22Rv1 (cell line): ENCODE results near the gene LCN6.

Experiments
- H3K27ac ChIP-seq: fragments of 450-650 bp; 2 replicates; pipeline ENCODE4 v1.5.1; 2017
- ZFX ChIP-seq: fragments of 450-650 bp; IDR thresholded peaks from 2 replicates; pipeline ENCODE4 v1.6.1; 2017; ENCODE audit warnings: antibody characterized with exemption, borderline replicate concordance
- TF ChIP-seq, protein P1 (sequence below): fragments of 450-650 bp; IDR thresholded peaks from 2 replicates; pipeline ENCODE4 v1.5.1; 2017; ENCODE audit warnings: mild to moderate bottlenecking

LCN6 gene

DNA sequence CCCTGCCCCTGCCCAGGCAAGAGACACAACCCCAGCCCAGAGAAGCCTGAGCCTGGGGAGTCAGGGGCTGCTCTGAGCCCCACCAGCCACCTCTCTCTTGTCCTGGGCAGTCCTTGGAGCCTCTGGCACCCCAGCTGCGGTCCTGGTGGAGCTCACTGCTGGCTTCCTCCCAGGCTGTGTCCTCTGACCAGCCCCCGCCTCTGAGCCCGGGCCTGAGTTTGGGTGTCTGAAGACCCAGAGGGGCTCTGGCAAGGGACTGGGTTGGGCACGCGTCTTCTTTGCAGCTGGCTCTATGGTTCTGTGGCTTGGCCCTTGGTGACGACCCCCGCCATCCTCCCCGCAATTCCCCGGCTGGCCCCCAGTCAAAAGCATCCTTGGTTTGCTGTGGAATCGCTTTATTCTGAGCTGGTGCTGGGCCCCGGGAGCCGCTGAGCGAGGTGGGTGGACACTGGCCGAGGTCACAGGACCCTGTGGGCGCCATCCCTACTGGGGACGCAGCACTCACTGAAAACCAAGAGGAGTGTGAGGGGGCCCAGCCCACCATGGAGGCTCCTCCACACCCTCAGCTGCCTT is 4.6 kb downstream of the LCN6 start:
- no peak for TF ChIP-seq ZFX
- TF ChIP-seq, protein P1, sequence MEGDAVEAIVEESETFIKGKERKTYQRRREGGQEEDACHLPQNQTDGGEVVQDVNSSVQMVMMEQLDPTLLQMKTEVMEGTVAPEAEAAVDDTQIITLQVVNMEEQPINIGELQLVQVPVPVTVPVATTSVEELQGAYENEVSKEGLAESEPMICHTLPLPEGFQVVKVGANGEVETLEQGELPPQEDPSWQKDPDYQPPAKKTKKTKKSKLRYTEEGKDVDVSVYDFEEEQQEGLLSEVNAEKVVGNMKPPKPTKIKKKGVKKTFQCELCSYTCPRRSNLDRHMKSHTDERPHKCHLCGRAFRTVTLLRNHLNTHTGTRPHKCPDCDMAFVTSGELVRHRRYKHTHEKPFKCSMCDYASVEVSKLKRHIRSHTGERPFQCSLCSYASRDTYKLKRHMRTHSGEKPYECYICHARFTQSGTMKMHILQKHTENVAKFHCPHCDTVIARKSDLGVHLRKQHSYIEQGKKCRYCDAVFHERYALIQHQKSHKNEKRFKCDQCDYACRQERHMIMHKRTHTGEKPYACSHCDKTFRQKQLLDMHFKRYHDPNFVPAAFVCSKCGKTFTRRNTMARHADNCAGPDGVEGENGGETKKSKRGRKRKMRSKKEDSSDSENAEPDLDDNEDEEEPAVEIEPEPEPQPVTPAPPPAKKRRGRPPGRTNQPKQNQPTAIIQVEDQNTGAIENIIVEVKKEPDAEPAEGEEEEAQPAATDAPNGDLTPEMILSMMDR: no peak
- no peak overlapping the region for H3K27ac ChIP-seq

DNA sequence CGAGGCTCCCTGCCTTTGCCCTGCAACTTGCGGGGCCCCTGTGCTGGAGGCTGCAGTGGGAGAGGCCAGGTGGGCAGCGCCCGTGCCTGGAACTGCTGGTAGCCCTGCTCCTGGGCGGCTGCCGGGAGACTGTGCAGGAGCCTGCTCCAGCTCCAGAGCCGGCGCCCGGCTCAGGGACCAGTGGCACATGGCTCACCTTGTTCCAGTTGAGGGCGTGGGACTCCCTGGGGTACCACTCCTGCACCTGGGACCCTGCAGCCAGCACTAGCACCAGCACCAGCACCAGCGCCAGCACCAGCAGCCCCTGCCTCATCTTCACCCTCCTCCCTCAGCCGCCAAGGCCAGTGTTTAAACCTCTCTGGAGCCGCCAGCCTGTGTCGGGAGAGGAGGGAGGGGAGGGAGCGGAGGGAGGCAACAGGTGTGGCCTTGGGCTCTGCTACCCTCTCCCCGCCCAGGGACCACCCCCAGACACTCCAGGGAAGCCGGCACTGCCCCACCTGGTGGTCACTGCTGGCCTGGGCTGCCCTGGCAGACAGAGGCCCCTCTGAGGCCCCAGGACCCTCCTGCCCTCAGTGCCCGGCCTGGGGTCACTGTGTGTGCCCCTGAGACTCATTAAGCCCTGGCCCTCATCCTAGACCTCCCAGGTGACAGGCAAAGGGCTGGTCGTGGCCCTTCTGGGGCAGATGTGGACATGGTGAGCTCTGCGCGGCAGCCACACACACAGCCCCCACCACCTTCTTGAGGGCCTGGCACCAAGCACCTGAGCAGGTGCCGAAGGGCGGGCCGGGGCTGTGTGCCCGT is 5.5 kb downstream of the LCN6 start, which contains the start of gene LCN10:
TSS of gene LCN10 (minus strand) at position 350 of the 801 bp plus-strand sequence. CDS start at position 313, 37 bp downstream.
- H3K27ac ChIP-seq: no peak within 1 kb of the TSS
- TF ChIP-seq, protein P1: peak; percentile 66
- TF ChIP-seq ZFX: no peak

DNA sequence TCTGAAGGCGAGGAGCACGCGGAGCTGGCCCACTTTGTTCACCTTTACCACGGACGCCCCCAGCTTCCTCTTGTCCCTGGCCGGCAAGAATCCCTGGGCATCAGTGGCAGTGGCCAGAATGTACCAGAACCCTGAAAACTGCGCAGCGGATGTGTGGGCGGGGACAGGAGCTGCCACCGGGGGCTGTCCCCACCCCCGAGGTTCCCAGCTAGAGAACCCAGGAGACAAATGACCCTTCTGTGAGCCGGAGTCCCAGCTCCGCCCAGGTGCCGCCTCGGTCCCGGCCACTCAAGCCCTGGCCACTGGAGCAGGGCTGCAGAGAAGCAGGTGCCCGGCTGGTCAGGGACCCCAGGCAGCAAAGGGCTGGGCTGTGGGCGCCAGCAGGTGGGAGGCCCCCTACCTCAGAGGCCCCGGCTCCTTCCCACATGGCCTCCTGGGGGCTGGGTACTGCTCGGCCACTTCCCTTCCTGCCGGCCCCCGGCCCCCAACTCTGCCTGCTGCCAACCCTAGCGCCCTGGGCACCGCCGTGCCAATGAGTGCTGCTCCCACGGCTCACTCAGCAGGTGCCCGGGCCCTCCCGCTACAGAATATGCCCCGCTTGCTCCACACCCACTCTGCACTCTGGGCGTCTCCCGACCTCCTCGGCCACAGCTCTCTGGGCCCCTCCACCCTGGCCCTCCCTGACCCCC is 6.3 kb downstream of the LCN6 start:
- H3K27ac ChIP-seq: no peak overlapping the region
- TF ChIP-seq, protein P1: no peak
- no peak for TF ChIP-seq ZFX

DNA sequence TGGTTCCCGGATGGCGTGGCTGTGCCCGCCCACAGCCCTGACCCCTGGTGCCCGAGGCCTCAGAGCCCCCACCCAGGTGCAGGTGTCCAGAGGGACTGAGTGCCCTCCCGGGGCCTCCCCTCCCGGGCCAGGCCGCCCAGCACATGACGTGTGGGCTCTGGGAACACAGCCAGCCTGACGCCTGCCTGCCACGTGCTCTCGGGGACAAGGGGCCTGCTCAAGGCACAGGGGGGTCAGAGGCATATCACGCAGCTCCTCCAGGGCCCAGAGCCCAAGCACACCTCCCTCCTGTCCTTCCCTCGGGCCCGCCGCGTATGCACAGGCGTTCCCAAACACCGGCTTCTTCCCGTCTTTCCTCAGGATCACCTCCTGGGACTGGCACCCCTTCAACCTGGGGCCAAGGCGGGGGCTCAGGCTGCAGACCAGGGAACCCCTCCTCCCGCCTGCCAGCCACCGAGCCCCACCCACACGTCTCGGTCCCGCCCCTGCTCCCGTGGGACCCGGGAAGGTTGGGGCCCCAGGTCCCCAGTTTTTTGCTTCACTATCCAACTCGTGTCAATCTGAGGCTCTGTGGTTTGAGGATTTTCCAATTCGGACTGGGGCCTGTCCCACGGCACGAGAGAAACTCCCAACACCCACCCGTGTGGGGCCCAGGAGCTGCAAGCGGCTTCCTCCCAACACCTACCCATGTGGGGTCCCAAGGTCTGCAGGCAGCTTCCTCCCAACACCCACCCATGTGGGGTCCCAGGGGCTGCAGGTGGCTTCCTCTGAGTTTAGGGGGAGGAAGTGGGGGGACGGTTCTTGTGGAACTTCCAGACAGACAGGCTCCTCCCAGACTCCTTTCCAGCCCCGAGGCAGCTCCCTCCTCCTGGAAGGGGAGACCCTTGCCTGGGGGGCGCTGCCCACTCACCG is 7.1 kb downstream of the LCN6 start:
- no peak for TF ChIP-seq ZFX
- TF ChIP-seq, protein P1: no peak
- no peak overlapping the region for H3K27ac ChIP-seq

DNA sequence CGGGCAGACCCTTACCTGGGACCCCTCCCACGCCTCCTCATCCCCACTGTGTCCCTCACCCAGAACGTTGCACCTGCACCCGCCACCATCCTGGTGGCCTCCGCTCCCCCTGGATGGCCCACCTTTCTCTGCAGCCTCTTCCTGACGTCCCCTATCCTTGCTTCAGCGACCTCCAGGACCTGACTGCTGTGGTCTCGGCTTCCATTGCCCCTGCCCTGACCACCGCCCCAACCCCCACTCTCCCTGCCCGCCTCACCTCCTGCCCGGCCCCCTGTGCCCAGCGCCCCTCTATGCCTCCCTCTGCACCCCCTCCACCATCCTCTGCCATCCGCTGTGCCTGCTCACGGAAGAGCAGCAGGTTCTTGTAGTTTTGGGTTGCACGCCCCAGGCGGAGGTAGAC is 7.8 kb downstream of the LCN6 start:
- no peak overlapping the region for H3K27ac ChIP-seq
- TF ChIP-seq, protein P1: no peak

DNA sequence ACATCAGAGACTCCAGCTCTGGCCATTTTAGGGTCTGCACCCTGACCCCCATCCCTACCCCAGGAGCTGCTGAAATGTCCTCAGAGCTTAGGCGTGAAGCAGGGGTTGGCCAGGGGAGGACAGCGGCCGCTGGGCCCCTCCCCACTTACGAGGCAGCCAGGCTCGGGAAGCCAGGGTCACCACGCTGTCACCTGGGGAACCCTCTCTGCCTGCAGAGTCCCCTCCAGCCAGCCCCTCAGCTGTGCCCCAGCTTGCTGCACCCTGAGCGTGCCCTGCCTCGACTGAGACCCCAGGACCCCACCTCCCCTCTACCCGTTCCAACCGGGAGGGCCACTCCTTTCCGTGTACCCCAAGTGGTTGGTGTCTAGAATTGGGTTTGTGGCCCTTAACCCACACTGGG is 8.3 kb downstream of the LCN6 start:
- TF ChIP-seq, protein P1: no peak
- no peak for TF ChIP-seq ZFX
- H3K27ac ChIP-seq: no peak overlapping the region
